Measurements from ENCODE around the gene C2orf42.
"Not testable (repeated sequence)": the region's sequence is repeated elsewhere in the genome, so short reads cannot be mapped to it uniquely, and the experiment has no call there.

The C2orf42 gene

GRCh38 chr2:70111752-70112591 lies 78.8 kb downstream of the C2orf42 start:
- Histone ChIP-seq H3K4me2 (ENCODE audit: low read length) (peak overlapping the region; percentile 49), H3K36me3 (ENCODE audit: insufficient read depth, low read length) (no peaks in the 10 kb centered on the region), H3K27me3 (ENCODE audit: control insufficient read depth, insufficient read depth, low read length) (no peaks in the 10 kb centered on the region), H3K9me3 (replicated peaks; ENCODE audit: low read length) (no peaks in the 10 kb centered on the region), H3K4me1 (ENCODE audit: control insufficient read depth, insufficient read depth, low read length) (peaks cover 44% of the 10 kb centered on the region), H3K4me3 (ENCODE audit: low read length) (no peak overlapping the region), H3K9ac (ENCODE audit: low read depth, low read length) (peak overlapping the region; percentile 13)

DNA sequence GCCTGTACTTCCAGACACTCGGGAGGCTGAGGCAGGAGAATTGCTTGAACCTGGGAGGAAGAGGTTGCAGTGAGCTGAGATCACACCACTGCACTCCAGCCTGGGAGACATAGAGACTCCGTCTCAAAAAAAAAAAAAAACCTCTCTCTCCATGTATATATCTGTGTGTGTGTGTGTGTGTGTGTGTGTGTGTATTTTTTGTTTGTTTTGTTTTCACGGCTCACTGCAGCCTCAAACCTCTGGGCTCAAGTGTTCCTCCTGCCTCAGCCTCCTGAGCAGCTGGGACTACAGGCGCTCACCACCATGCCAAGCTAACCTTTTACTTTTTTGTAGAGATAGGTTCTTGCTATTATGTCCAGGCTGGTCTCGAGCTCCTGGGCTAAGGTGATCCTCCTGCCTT lies 80.4 kb downstream of the C2orf42 start:
- peaks cover 42% of the 10 kb centered on the region for H3K4me1 ChIP-seq (ENCODE audit: control insufficient read depth, insufficient read depth, low read length)

DNA sequence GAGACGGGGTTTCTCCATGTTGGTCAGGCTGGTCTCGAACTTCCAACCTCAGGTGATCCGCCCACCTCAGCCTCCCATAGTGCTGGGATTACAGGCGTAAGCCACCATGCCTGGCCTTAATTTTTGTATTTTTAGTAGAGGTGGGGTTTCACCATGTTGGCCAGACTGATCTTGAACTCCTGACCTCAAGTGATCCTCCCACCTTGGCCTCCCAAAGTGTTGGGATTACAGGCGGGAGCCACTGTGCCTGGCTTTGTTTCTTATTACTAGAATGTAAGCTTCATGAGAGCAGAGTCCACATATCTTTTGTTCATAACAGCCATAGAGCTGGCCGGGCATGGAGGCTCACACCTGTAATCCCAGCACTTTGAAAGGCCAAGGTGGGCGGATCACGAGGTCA lies 84.7 kb downstream of the C2orf42 start:
- not testable (repeated sequence) for H3K9me3 ChIP-seq (replicated peaks; ENCODE audit: low read length); H3K4me2 ChIP-seq (ENCODE audit: low read length); H3K9ac ChIP-seq (ENCODE audit: low read depth, low read length); H3K27me3 ChIP-seq (ENCODE audit: control insufficient read depth, insufficient read depth, low read length); H3K36me3 ChIP-seq (ENCODE audit: insufficient read depth, low read length); H3K4me3 ChIP-seq (ENCODE audit: low read length)
- peaks cover 27% of the 10 kb centered on the region for H3K4me1 ChIP-seq (ENCODE audit: control insufficient read depth, insufficient read depth, low read length)

More for the DNA sequence above, 80.4 kb downstream of the C2orf42 start:
- not testable (repeated sequence) for H3K9ac ChIP-seq (ENCODE audit: low read depth, low read length); H3K9me3 ChIP-seq (replicated peaks; ENCODE audit: low read length); H3K27me3 ChIP-seq (ENCODE audit: control insufficient read depth, insufficient read depth, low read length); H3K4me3 ChIP-seq (ENCODE audit: low read length); H3K36me3 ChIP-seq (ENCODE audit: insufficient read depth, low read length); H3K4me2 ChIP-seq (ENCODE audit: low read length)

- H3K27me3 ChIP-seq (ENCODE audit: control insufficient read depth, insufficient read depth, low read length) = no peaks in the 10 kb centered on the region
- no peaks in the 10 kb centered on the region for H3K36me3 ChIP-seq (ENCODE audit: insufficient read depth, low read length)
- peaks cover 27% of the 10 kb centered on the region for H3K4me1 ChIP-seq (ENCODE audit: control insufficient read depth, insufficient read depth, low read length)
- H3K4me2 ChIP-seq (ENCODE audit: low read length) = peak overlapping the region; percentile 25
- H3K9me3 ChIP-seq (replicated peaks; ENCODE audit: low read length) = no peaks in the 10 kb centered on the region
- H3K9ac ChIP-seq (ENCODE audit: low read depth, low read length) = peak overlapping the region; percentile 36
- H3K4me3 ChIP-seq (ENCODE audit: low read length) = no peak overlapping the region
These were observed 86.3 kb downstream of the C2orf42 start for GRCh38 chr2:70104231-70105111.

DNA sequence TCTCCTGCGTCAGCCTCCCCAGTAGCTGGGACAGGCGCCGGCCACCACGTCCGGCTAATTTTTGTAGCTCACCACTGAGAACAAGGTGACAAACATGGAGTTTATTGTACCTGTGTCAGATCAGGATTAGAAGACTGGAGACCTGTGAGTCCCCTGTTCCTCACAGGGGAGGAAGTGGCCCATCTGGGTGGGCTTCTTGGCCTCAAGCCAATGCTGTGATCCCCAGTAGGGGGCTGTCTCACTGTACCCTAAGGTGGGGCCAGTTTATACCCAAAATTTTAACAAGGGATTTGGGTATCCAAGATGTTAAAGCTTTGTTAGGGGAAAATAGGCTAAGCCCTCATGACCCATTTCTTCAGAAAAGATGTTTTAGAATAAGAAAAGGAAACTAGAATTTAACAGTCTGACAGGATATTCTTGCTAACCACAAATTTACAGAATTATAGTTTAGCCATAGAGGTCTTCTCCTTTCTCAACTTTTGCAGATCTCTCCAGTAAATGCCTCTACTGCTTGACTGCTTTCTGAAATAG lies 87.2 kb downstream of the C2orf42 start:
- no peak overlapping the region for H3K4me2 ChIP-seq (ENCODE audit: low read length)
- H3K9me3 ChIP-seq (replicated peaks; ENCODE audit: low read length) = no peaks in the 10 kb centered on the region
- peaks cover 22% of the 10 kb centered on the region for H3K4me1 ChIP-seq (ENCODE audit: control insufficient read depth, insufficient read depth, low read length)
- no peak overlapping the region for H3K4me3 ChIP-seq (ENCODE audit: low read length)
- H3K36me3 ChIP-seq (ENCODE audit: insufficient read depth, low read length) = no peaks in the 10 kb centered on the region
- H3K27me3 ChIP-seq (ENCODE audit: control insufficient read depth, insufficient read depth, low read length) = no peaks in the 10 kb centered on the region
- no peak overlapping the region for H3K9ac ChIP-seq (ENCODE audit: low read depth, low read length)

DNA sequence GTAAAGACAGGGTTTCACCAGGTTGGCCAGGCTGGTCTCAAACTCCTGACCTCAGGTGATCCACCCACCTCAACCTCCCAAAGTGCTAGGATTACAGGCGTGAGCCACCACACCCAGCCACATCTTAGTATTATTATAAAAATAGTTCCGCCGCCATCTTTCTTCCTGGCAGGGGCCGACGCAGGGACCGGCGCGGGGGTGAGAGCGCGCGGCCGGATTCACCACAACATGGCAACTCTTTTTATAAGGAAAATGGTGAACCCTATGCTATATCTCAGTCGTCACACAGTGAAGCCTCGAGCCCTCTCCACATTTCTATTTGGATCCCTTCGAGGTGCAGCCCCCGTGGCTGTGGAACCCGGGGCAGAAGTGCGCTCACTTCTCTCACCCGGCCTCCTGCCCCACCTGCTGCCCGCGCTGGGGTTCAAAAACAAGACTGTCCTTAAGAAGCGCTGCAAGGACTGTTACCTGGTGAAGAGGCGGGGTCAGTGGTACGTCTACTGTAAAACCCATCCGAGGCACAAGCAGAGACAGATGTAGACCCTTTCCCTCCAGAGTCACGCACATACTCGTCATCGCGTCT lies 88.4 kb downstream of the C2orf42 start:
- H3K4me3 ChIP-seq (ENCODE audit: low read length); H3K4me2 ChIP-seq (ENCODE audit: low read length); H3K9ac ChIP-seq (ENCODE audit: low read depth, low read length); H3K36me3 ChIP-seq (ENCODE audit: insufficient read depth, low read length); H3K9me3 ChIP-seq (replicated peaks; ENCODE audit: low read length); H3K27me3 ChIP-seq (ENCODE audit: control insufficient read depth, insufficient read depth, low read length): not testable (repeated sequence)
- peaks cover 13% of the 10 kb centered on the region for H3K4me1 ChIP-seq (ENCODE audit: control insufficient read depth, insufficient read depth, low read length)

GRCh38 chr2:70101686-70102085 lies 89.1 kb downstream of the C2orf42 start:
- H3K9ac ChIP-seq (ENCODE audit: low read depth, low read length); H3K4me3 ChIP-seq (ENCODE audit: low read length); H3K36me3 ChIP-seq (ENCODE audit: insufficient read depth, low read length); H3K9me3 ChIP-seq (replicated peaks; ENCODE audit: low read length); H3K4me2 ChIP-seq (ENCODE audit: low read length); H3K27me3 ChIP-seq (ENCODE audit: control insufficient read depth, insufficient read depth, low read length): not testable (repeated sequence)
- H3K4me1 ChIP-seq (ENCODE audit: control insufficient read depth, insufficient read depth, low read length) = peaks cover 13% of the 10 kb centered on the region

GRCh38 chr2:70101174-70101573 lies 89.6 kb downstream of the C2orf42 start:
- H3K4me3 ChIP-seq (ENCODE audit: low read length) = no peak overlapping the region
- no peaks in the 10 kb centered on the region for H3K36me3 ChIP-seq (ENCODE audit: insufficient read depth, low read length)
- peaks cover 13% of the 10 kb centered on the region for H3K4me1 ChIP-seq (ENCODE audit: control insufficient read depth, insufficient read depth, low read length)

More at GRCh38 chr2:70101174-70101573, 89.6 kb downstream of the C2orf42 start:
- Histone ChIP-seq H3K9me3 (replicated peaks; ENCODE audit: low read length) (no peaks in the 10 kb centered on the region), H3K4me2 (ENCODE audit: low read length) (no peak overlapping the region), H3K27me3 (ENCODE audit: control insufficient read depth, insufficient read depth, low read length) (no peaks in the 10 kb centered on the region), H3K9ac (ENCODE audit: low read depth, low read length) (no peak overlapping the region)
